HAP-1 (cell line): ENCODE results near the gene SLC39A6.

Experiments used
- DNase-seq, 2 experiments: peaks; one replicate each; pipeline ENCODE4 v3.0.0-alpha.2; 2016 to 2020; ENCODE audit warnings: low spot score in 2 of 2
- H3K27me3 ChIP-seq: fragments of 250-450 bp; sonication (Bioruptor Pico); 2 replicates; pipeline ENCODE4 v1.5.1; 2020; ENCODE audit warnings: low read depth, mild to moderate bottlenecking, moderate library complexity
- H3K36me3 ChIP-seq: fragments of 250-450 bp; sonication (Bioruptor Pico); replicated peaks from 2 replicates; pipeline ENCODE4 v1.5.1; 2020; ENCODE audit warnings: mild to moderate bottlenecking
- H3K4me1 ChIP-seq: fragments of 250-450 bp; sonication (Bioruptor Pico); 2 replicates; pipeline ENCODE4 v1.5.1; 2020; ENCODE audit warnings: mild to moderate bottlenecking
- H3K4me3 ChIP-seq: fragments of 250-450 bp; sonication (Bioruptor Pico); 2 replicates; pipeline ENCODE4 v1.5.1; 2020; ENCODE audit warnings: mild to moderate bottlenecking, moderate library complexity
- H3K9me3 ChIP-seq: fragments of 250-450 bp; sonication (Bioruptor Pico); 2 replicates; pipeline ENCODE4 v1.5.1; 2020; ENCODE audit warnings: mild to moderate bottlenecking, moderate library complexity
- in situ Hi-C: fragments of 300-500 bp; cut with MboI; formaldehyde crosslinking; loops from 3 replicates; pipeline ENCODE4 v1.14.3; 2020; ENCODE audit warnings: low sequenced_read_pairs, inconsistent platforms, mixed read lengths

SLC39A6 gene

DNA sequence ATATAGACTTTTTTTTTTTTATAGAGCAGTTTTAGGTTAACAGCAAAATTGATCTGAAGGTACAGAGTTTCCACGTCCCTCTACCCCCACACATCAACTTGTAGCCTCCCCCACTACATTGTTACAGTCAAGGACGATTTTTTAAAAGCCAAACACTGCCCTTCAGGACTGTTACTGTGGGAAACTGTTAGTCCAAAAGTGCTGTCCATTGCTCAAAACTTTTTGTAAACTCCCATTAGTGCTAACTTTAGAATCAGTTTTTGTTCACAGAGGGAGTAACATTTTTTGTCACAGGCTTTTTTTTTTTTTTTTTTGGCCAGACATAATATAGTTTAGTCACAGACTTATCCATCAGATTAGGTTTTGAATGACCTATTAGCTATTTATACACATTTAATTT lies 24.6 kb upstream of the SLC39A6 start:
- H3K9me3 ChIP-seq = no peaks in the 10 kb centered on the region
- H3K36me3 ChIP-seq = peaks cover 65% of the 10 kb centered on the region
- no peaks in the 10 kb centered on the region for H3K4me1 ChIP-seq
- H3K4me3 ChIP-seq = no peak overlapping the region
- H3K27me3 ChIP-seq = no peaks in the 10 kb centered on the region
- DNase-seq = no peak
- in situ Hi-C loops = no loop called here

DNA sequence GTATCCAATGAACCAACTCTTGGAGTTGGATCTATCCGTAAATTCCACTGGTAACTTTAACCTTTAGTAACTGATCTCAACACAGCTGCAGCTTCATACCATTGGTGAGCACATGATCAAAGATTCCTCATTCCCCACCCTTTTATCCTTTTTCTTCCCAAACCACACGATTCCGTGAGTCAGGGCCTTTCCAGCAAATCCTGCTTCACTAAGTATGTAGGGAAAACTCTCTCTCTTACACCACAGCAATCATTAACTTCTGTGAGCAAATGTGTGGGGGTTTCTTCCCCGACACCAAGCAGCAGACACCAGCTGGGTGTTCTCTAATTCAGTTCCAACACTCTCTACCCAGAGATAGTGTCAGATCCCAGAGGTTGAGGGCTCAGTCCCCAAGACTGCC lies 24.1 kb upstream of the SLC39A6 start:
- H3K4me1 ChIP-seq = no peaks in the 10 kb centered on the region
- DNase-seq = no peak
- in situ Hi-C loops = no loop called here

DNA sequence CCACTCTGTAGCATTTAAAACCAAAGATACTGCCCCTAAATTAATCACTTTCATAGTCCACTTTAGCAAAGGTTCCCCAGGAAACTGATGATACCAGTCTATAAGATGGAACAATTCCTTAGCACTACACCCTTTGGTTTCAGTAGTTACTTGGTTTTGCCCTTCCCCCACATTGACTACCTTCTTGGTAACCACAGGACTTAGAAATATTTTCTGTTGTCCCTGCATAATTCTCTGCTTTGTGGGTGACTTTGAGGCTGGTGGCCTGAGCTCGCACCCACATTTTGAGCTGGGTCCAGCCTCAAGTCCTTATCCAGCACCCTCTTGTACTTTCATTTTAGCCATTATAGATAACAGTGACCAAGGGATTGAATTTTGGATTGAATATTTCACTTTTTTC lies 23.6 kb upstream of the SLC39A6 start:
- in situ Hi-C loops = no loop called here
- peaks cover 65% of the 10 kb centered on the region for H3K36me3 ChIP-seq
- H3K4me1 ChIP-seq = no peaks in the 10 kb centered on the region
- H3K4me3 ChIP-seq = no peak overlapping the region
- no peaks in the 10 kb centered on the region for H3K9me3 ChIP-seq
- H3K27me3 ChIP-seq = no peaks in the 10 kb centered on the region
- DNase-seq = no peak

More for the DNA sequence above, 24.1 kb upstream of the SLC39A6 start:
- Histone ChIP-seq H3K4me3 (no peak overlapping the region), H3K9me3 (no peaks in the 10 kb centered on the region), H3K27me3 (no peaks in the 10 kb centered on the region), H3K36me3 (peaks cover 65% of the 10 kb centered on the region)

DNA sequence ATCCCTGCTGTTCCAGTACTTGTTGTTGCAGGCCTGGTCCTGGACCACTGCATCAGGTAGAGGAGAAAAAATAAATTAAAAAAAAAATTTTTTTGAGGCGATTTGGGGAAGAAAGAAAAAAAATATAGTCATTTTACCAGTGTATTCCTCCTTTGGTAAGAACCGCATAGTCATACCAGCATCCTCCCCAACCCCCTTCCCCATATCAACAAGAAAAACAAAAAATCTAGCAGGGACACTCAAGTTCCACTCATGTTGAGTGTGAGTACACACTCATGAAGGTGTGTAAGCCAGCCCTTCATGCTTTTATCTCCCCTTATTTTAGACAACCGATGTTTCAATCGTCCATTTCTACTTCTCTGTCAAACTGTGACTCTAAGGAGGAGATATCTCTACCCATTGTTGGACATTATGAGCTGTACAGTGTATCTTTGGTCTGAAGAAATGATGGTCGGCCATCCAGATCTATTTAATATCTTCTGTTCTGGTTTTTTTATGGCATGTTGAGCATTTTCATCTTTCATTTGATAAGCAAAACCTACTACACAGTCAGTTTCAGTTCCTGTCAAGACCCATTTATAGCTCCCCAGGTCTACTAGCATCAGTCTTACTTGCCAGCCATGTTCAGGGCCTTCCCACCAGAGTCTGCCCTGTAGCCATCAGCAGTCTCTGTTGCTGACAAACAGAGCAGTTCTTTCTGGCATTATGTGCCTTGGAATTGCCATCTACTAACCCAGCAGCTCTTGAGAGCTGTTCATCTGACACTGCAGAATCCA lies 20.6 kb upstream of the SLC39A6 start:
- peaks cover 69% of the 10 kb centered on the region for H3K36me3 ChIP-seq
- no peak overlapping the region for H3K4me3 ChIP-seq
- no peaks in the 10 kb centered on the region for H3K27me3 ChIP-seq
- no peaks in the 10 kb centered on the region for H3K9me3 ChIP-seq
- in situ Hi-C loops = no loop called here
- DNase-seq = no peak
- H3K4me1 ChIP-seq = no peaks in the 10 kb centered on the region

DNA sequence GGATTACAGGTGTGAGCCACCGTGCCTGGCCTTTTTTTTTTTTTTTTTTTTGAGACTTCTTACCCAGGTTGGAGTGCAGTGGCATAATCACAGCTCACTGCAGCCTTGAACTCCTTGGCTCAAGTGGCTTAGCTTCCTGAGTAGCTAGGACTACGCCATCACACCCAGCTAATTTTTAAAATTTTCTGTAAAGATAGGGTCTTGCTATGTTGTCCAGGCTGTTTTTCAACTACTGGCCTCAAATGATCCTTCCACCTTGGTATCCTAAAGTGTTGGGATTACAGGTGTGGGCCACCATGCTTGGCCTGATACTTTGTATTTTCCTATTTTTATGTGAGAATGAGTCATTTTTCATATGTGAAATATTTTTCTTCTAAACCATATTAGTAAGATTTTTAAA lies 14.3 kb upstream of the SLC39A6 start:
- Histone ChIP-seq H3K36me3 (peaks cover 76% of the 10 kb centered on the region), H3K9me3 (no peaks in the 10 kb centered on the region), H3K4me3 (no peak overlapping the region), H3K27me3 (no peaks in the 10 kb centered on the region), H3K4me1 (no peaks in the 10 kb centered on the region)
- in situ Hi-C loops = no loop called here
- no peak for DNase-seq

DNA sequence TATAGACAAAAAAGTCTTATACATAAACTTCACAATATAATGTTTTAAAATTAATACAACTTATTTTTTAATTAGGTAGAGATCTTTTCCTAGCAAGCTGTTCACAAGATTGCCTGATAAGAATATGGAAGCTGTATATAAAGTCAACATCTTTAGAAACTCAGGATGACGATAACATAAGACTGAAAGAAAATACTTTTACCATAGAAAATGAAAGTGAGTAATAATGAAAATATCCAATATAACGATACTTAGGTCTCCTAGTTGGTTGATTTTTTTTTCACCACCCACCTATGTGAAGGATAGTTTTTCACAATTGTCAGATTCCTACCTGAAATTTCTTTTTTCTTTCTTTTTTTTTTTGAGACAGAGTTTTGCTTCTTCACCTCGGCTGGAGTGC lies 13.6 kb upstream of the SLC39A6 start:
- no peak for DNase-seq
- Histone ChIP-seq H3K4me3 (no peak overlapping the region), H3K36me3 (peaks cover 76% of the 10 kb centered on the region), H3K9me3 (no peaks in the 10 kb centered on the region), H3K27me3 (no peaks in the 10 kb centered on the region), H3K4me1 (no peaks in the 10 kb centered on the region)
- in situ Hi-C loops = no loop called here

DNA sequence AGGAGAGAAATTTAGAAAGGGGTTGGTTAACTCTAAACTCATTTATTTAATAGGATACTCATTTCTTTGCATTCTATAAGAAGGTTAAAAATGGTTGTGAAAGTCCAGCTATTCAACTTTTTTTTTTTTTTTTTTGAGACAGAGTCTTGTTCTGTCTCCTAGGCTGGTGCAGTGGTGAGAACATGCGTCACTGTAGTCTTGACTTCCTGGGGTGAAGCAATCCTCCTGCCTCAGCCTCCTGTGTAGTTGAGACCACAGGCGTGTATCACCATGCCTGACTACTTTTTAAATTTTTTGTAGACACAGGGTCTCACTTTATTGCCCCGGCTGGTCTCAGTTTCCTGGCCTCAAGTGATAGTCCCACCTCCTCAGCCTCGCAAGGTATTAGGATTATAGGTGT lies 12.4 kb upstream of the SLC39A6 start:
- Histone ChIP-seq H3K4me3 (no peak overlapping the region), H3K36me3 (peaks cover 77% of the 10 kb centered on the region), H3K9me3 (no peaks in the 10 kb centered on the region), H3K27me3 (no peaks in the 10 kb centered on the region), H3K4me1 (no peaks in the 10 kb centered on the region)
- DNase-seq = no peak
- in situ Hi-C loops = no loop called here

DNA sequence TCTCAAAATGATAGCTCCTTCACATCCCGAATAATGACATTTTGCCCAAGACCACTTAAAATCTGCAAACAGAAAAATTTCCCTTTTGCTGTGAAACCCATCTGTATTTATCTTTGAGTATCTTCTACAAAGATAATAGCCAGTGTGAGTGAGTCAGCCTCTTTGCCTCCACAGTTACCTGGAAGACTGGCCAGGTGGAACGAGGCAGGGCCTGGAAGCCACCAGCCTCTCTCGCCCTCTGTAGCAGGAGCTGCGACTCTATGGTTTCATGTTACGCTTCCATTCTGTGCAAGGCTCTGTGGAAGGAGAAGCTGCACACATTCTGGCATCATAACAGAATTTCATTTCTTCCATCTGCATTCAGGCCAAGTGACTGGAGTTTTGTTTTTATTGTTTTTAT lies 10.1 kb upstream of the SLC39A6 start:
- Histone ChIP-seq H3K36me3 (peaks cover 61% of the 10 kb centered on the region), H3K27me3 (no peaks in the 10 kb centered on the region), H3K9me3 (no peaks in the 10 kb centered on the region), H3K4me1 (no peaks in the 10 kb centered on the region), H3K4me3 (no peak overlapping the region)
- in situ Hi-C loops = no loop called here
- no peak for DNase-seq

DNA sequence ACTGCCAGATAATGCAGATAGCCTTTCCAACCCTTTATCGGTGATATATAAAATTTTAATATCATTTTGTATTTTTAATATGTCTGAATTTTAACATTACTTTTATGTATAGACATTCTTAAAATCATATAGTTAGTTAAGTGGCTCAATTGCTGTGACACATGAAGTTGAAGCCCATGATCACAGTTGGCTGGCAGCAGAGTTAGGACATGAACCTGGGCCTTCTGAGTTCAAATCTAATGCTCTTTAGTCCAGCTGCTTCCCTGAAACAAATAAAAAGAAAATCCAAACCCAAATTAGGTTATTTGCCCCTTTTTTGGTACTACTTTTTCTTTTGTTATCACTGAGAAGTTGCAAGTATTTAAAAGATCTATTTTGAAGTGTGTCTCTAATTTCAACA lies 6.1 kb upstream of the SLC39A6 start:
- Histone ChIP-seq H3K4me3 (no peak overlapping the region), H3K36me3 (peaks cover 44% of the 10 kb centered on the region), H3K9me3 (no peaks in the 10 kb centered on the region), H3K27me3 (no peaks in the 10 kb centered on the region), H3K4me1 (peaks cover 3% of the 10 kb centered on the region; the same call in 1 of the 2 replicates)
- DNase-seq = no peak
- in situ Hi-C loops = no loop called here

DNA sequence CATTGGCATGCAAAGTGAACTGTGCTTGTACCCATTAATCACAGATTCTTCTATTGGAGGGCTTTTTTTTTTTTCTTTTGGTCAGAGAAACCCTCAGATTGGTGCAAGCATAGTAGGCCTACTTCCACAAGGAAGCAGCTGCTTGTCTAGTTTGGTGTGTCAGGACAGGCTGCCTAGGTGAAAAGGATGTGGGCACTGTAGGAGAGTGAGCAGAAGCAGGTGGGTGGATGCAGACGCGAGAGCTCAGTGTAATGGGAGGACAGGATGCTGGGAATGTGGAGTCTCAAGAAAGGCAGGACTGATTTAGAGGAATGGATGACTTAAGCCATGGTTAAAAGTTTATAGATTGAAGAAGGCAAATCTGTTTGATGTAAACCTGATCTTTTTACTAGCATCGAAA lies 3.6 kb upstream of the SLC39A6 start:
- Histone ChIP-seq H3K9me3 (no peaks in the 10 kb centered on the region), H3K27me3 (no peaks in the 10 kb centered on the region), H3K4me3 (no peak overlapping the region), H3K36me3 (peaks cover 27% of the 10 kb centered on the region), H3K4me1 (peaks cover 10% of the 10 kb centered on the region)
- in situ Hi-C loops = no loop called here
- no peak for DNase-seq

DNA sequence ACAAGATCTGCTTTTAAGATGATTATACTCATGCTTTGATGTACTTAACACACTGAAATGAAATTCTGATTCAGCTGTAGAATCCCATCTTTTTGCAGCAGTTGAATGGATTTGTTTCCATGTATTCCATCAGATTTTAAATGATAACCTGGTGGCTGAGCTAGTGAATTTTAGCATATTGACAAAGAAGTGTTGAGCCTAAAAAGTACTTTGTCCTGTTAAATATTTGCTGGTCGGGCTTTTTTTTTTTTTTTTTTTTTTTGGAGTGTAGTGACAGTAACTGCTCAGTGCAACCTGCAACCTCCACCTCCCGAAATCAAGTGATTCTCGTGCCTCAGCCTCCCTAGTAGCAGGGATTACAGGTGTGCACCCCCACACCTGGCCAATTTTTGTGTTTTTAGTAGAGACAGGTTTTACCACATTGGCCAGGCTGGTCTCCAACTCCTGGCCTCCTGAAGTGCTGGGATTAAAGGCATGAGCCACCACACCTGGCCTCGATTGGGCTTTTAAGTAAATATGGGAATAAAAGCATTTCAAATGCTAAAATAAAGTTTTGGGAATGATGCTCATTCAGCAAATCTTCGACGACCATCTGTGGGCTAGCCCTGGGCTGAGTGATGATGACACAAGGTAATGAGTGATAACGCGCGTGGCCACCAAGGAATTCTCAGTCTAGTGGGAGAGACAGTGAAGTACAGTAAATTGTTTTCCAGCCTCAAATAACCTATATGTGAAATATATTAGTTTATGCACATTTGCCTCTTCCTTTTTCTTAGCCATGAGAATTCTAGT lies 2.7 kb upstream of the SLC39A6 start:
- Histone ChIP-seq H3K9me3 (no peaks in the 10 kb centered on the region), H3K4me3 (no peak overlapping the region), H3K27me3 (no peaks in the 10 kb centered on the region), H3K36me3 (peaks cover 18% of the 10 kb centered on the region), H3K4me1 (peaks cover 10% of the 10 kb centered on the region)
- DNase-seq = no peak
- in situ Hi-C loops = no loop called here

DNA sequence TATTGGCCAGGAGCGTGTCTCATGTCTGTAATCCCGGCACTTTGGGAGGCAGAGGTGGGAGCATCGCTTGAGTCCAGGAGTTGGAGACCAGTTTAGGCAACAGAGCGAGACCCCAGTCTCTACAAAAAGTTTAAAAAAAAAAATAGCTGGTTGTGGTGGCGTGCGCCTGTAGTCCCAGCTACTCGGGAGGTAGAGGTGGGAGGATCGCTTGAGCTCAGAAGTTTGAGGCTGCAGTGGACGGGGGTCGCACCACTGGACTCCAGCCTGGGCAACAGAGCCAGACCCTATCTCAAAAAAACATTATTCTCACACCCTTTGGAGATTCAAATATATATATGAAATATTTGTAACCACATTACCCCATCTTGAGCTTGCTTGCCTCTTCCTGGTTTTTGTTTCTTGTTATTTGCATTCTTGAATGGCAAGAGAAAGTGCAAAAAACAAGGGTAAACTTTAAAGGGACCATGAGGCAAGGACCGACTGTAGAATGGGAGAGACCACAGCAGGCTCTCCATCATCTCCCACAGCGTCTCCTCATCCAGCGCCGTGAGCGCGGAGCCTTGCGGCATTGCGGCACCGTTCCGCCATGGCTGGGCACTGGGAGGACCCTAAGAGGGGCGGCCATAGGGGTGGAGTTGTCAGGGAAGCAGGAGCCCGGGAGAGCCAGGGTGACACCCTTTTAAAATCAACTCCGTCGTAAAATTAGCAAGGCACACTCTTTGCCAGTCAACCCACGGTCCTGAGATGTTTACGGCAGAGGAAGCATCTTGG lies 1.9 kb upstream of the SLC39A6 start:
- peaks cover 19% of the 10 kb centered on the region for H3K36me3 ChIP-seq
- H3K9me3 ChIP-seq = no peaks in the 10 kb centered on the region
- H3K4me1 ChIP-seq = peaks cover 10% of the 10 kb centered on the region
- H3K4me3 ChIP-seq = peak overlapping the region; percentile 93
- H3K27me3 ChIP-seq = no peaks in the 10 kb centered on the region
- DNase-seq = no peak
- in situ Hi-C loops = no loop called here

DNA sequence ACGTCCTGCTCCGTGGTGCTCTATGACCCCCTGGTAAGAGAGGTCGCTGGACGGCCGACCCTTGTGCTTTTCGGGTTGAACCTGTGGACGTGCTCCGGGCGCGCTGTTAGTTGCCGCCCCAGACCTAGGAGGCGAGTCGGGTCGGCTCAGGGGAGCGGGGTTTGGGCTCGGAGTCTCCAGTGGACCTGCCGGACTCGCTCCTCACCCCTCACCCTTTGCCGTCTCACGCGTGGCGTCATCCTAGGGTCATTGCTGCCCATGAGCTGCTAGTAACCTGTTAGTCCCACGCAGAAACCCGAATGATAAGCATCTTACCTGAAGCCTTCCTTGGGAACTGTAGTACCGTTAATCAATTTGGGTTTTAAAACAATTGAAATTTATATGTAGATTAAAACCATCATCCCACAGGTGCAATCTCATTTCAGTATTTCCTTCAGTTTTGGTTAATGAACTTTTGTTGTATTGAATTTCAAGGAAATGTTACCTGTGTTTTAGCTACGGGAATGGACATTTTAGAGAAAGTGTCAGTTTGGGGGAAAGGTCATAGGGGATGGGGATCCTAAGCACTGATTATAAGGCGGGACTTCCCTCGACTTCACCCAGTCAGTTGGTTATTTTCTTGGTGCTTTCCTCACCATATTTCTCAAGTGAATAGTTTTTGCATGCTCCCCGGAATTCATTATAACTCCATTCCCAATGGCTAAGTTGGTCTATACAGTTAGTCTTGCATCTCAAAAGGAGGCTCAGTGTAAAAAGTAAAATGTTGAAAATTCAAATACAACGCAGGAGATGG lies 1.1 kb upstream of the SLC39A6 start:
- in situ Hi-C loops = no loop called here
- peaks cover 10% of the 10 kb centered on the region for H3K4me1 ChIP-seq
- H3K9me3 ChIP-seq = no peaks in the 10 kb centered on the region
- H3K27me3 ChIP-seq = no peaks in the 10 kb centered on the region
- peaks cover 16% of the 10 kb centered on the region for H3K36me3 ChIP-seq
- no peak for DNase-seq
- peak overlapping the region; percentile 93 for H3K4me3 ChIP-seq
